ENCODE measurements around the gene RERE. TPM values are rescaled to one million over a fixed set of nuclear protein-coding genes. Genes with fewer than 3 reads are reported as not detected.

The RERE gene
- total RNA-seq, 2 experiments from 2014 or later, result 45.8 to 57.1 TPM

DNA sequence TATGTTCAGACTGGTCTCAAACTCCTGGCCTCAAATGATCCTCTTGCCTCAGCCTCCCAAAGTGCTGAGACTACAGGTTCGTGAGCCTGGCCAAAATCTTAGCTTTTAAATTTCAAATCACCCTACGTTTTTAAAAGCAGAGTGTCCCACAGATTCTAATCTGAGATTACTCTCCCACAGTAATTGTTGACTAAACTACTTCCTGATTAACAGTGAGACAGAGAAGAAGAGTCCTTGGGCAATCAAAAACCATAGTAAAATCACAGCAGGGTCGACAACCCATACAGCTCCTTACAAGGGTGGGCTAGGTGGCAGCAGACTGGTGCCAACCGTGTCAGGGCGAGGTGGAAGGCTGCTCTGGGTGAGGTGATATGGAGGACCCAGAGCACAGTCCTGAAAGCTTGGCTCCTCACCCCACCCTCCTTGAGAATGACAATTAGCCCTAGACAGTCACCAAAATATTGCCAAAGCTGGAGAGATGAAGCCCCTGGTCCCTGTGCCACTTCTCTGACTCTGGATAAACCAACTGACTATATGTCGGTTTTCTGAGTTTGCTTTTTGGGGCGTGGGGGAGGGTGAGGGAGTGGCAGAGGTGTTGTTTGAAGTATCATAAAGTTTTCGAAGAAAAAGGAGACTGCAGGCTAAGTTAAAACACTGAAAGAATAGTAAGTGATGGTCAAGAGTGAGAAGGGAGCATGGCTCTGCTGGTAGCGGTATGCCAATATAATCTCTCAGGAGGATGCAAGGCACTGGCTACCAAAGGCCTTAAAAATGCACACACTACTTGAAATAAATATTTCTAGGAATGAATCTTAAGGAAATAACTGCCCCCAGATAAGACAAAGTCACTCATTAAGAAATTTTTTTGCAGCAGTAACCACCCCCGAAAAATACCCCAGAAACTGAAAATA, 412.7 kb downstream of the RERE start:
- CTCF ChIA-PET, result interaction anchor here (0.6 to 0.9 kb wide), 3 partner anchors 20 to 400 kb away, joined by 3 read pairs; no protein-coding TSS in a partner anchor

DNA sequence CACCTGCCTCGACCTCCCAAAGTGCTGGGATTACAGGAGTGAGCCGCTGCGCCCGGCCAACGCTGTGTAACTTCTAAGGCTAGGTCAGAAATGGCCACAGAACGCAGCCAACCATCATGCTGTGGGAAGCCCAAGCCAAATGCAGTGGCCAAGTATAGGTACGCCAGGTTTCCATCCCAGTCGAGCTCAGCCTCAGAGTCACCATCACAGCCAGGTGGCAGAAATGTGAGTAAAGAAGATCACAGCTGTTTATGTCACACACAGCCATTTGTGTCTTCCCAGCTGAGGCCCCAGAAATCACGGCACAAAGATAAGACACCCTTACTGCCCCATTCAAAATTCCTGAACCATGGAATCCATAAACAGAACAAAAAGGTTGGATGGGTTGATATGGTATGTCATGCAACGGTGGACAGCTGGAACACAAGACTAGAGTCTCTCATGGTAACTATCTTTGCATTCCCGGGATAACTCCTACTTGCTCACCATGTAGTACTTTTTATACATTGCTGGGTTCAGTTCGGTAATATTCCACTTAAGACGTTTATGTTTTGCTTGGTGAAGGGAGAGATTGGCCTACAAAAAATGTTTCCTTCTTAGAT, 415.2 kb downstream of the RERE start:
- POLR2A ChIA-PET, result interaction anchor here (0.7 kb wide), 1 partner anchor 17 kb away, joined by 3 read pairs; no protein-coding TSS in a partner anchor
- Mint-ChIP-seq H3K27ac (peak overlapping the region; percentile 25), H3K36me3 (ENCODE audit: low read depth) (peaks cover 31% of the 10 kb centered on the region)

More for the DNA sequence above, 412.7 kb downstream of the RERE start:
- H3K4me1 Mint-ChIP-seq (ENCODE audit: low read depth), result peaks cover 34% of the 10 kb centered on the region
- H3K27ac Mint-ChIP-seq, result peak overlapping the region; percentile 40
- POLR2A ChIA-PET, result interaction anchor here (1.1 to 1.2 kb wide), 3 partner anchors 18 to 28 kb away, joined by 3 read pairs; no protein-coding TSS in a partner anchor
- H3K27me3 Mint-ChIP-seq, result no peaks in the 10 kb centered on the region
- H3K9me3 Mint-ChIP-seq, result no peaks in the 10 kb centered on the region
- H3K4me3 Mint-ChIP-seq, result no peak overlapping the region
- TF ChIP-seq, protein P1, sequence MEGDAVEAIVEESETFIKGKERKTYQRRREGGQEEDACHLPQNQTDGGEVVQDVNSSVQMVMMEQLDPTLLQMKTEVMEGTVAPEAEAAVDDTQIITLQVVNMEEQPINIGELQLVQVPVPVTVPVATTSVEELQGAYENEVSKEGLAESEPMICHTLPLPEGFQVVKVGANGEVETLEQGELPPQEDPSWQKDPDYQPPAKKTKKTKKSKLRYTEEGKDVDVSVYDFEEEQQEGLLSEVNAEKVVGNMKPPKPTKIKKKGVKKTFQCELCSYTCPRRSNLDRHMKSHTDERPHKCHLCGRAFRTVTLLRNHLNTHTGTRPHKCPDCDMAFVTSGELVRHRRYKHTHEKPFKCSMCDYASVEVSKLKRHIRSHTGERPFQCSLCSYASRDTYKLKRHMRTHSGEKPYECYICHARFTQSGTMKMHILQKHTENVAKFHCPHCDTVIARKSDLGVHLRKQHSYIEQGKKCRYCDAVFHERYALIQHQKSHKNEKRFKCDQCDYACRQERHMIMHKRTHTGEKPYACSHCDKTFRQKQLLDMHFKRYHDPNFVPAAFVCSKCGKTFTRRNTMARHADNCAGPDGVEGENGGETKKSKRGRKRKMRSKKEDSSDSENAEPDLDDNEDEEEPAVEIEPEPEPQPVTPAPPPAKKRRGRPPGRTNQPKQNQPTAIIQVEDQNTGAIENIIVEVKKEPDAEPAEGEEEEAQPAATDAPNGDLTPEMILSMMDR (IDR thresholded peaks at IDR 0.05), result no peak
- intact Hi-C loops (cut with micrococcal nuclease), result no loop called here
- peaks cover 35% of the 10 kb centered on the region for H3K36me3 Mint-ChIP-seq (ENCODE audit: low read depth)
- DNase-seq (no peak), ATAC-seq (no peak)

DNA sequence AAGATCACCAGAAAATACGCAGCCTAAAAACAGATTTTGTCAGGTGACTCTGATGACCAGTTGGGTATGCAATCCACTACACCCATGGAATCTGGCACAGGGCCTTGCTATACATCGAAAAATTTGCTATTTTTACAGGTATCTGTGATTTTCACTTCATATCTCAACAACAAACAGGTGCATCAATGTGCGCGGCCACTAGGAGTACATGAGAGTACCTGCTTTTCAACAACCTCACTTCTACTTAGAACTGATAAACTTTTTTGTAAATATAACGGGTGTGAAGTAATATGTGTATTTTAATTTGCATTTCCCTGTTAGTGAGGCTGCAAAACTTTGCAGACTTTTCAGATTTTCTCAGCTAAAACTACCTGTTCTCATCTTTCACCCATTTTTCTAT, 418.8 kb downstream of the RERE start:
- Mint-ChIP-seq H3K4me3 (no peak overlapping the region), H3K4me1 (ENCODE audit: low read depth) (peaks cover 51% of the 10 kb centered on the region), H3K27ac (no peak overlapping the region), H3K36me3 (ENCODE audit: low read depth) (peaks cover 28% of the 10 kb centered on the region), H3K27me3 (no peaks in the 10 kb centered on the region), H3K9me3 (peaks cover 3% of the 10 kb centered on the region)
- ChIA-PET CTCF (interaction anchor here (0.7 to 1.6 kb wide), 4 partner anchors 9 to 12 kb away, joined by 3 to 6 read pairs (median 3); no protein-coding TSS in a partner anchor), POLR2A (interaction anchor here (3.2 kb wide), 1 partner anchor 10 kb away, joined by 14 read pairs; no protein-coding TSS in a partner anchor)
- no peak for ATAC-seq
- peak; percentile 41 for DNase-seq
- intact Hi-C loops (cut with micrococcal nuclease), result no loop called here
- TF ChIP-seq, protein P1 (IDR thresholded peaks at IDR 0.05), result no peak

More for the DNA sequence above, 415.2 kb downstream of the RERE start:
- TF ChIP-seq, protein P1 (IDR thresholded peaks at IDR 0.05), result no peak
- CTCF ChIA-PET, result interaction anchor here (0.6 to 1.1 kb wide), 4 partner anchors 76 to 447 kb away, joined by 3 to 5 read pairs (median 3); no protein-coding TSS in a partner anchor
- intact Hi-C loops (cut with micrococcal nuclease), result no loop called here
- no peak for ATAC-seq
- Mint-ChIP-seq H3K4me3 (no peak overlapping the region), H3K9me3 (peaks cover 3% of the 10 kb centered on the region), H3K27me3 (no peaks in the 10 kb centered on the region), H3K4me1 (ENCODE audit: low read depth) (peaks cover 31% of the 10 kb centered on the region)
- DNase-seq, result no peak

DNA sequence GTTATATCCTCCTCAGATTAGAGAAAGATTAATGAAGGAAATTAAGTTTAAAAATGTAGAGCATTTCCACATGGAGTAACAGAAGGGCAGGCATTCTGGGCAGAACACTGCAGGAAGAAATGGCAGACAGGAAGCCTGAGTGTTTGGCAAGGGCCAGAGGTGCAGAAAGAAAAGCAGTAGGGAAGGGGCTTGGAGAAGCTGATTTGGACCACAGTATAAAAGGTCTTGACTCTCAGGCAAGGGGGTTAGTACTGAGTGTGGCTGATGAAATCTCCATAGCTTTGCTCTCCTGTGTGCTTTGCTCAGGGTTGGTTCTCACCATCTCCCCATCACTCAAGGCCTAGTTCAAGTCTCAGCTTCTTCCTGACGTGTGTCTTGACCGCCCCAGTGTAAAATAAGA, 419.4 kb downstream of the RERE start:
- intact Hi-C loops (cut with micrococcal nuclease), result no loop called here
- no peak overlapping the region for H3K4me3 Mint-ChIP-seq
- DNase-seq, result no peak
- H3K36me3 Mint-ChIP-seq (ENCODE audit: low read depth), result peaks cover 28% of the 10 kb centered on the region
- H3K27me3 Mint-ChIP-seq, result no peaks in the 10 kb centered on the region
- H3K4me1 Mint-ChIP-seq (ENCODE audit: low read depth), result peaks cover 53% of the 10 kb centered on the region
- POLR2A ChIA-PET, result interaction anchor here (1.5 to 3.2 kb wide), 2 partner anchors 10 to 16 kb away, joined by 3 to 14 read pairs; no protein-coding TSS in a partner anchor
- peak overlapping the region; percentile 83 for H3K27ac Mint-ChIP-seq
- CTCF ChIA-PET, result interaction anchor here (0.7 to 1.6 kb wide), 4 partner anchors 10 to 13 kb away, joined by 3 to 6 read pairs (median 3); no protein-coding TSS in a partner anchor
- no peak for ATAC-seq
- TF ChIP-seq, protein P1 (IDR thresholded peaks at IDR 0.05), result no peak
- peaks cover 3% of the 10 kb centered on the region for H3K9me3 Mint-ChIP-seq
